K562 (cell line): ENCODE data around the gene TP53I3. TPM values are rescaled to one million over a fixed set of nuclear protein-coding genes. Genes with fewer than 3 reads are reported as not detected.

Experiments used
- CBX2 ChIP-seq: fragments of 200-600 bp; sonication (generic); IDR thresholded peaks from one replicate; pipeline ENCODE4 v1.6.1; 2012; ENCODE audit warnings: mild to moderate bottlenecking, low read length, inconsistent platforms; ENCODE audit not compliant: insufficient read depth, poor library complexity, severe bottlenecking
- ETV1 ChIP-seq: fragments of 450-650 bp; conservative IDR thresholded peaks from 2 replicates; pipeline ENCODE4 v1.6.1; 2016; ENCODE audit warnings: missing genetic modification characterization, control low read depth, low read depth, missing compliant biosample characterization
- GABPB2 ChIP-seq: fragments of 250-450 bp; sonication (Bioruptor Pico); conservative IDR thresholded peaks from 2 replicates; pipeline ENCODE4 v1.5.1; 2021; ENCODE audit warnings: mild to moderate bottlenecking
- MTA2 ChIP-seq: fragments of 450-650 bp; IDR thresholded peaks from 2 replicates; pipeline ENCODE4 v1.6.1; 2016; ENCODE audit warnings: low read depth
- NCOA6 ChIP-seq: fragments of 450-650 bp; IDR thresholded peaks from 2 replicates; pipeline ENCODE4 v1.6.1; 2017; ENCODE audit warnings: mild to moderate bottlenecking
- NCOR1 ChIP-seq: fragments of 450-650 bp; IDR thresholded peaks from 2 replicates; pipeline ENCODE4 v1.6.1; 2016; ENCODE audit warnings: mild to moderate bottlenecking, moderate library complexity
- POLR3G ChIP-seq: IDR thresholded peaks from 2 replicates; pipeline ENCODE4 v1.6.1; 2011; ENCODE audit not compliant: insufficient read length, insufficient replicate concordance; ENCODE audit errors: extremely low read depth
- SMARCE1 ChIP-seq: fragments of 450-650 bp; IDR thresholded peaks from 2 replicates; pipeline ENCODE4 v1.7.1; 2016; ENCODE audit warnings: mild to moderate bottlenecking
- TSC22D4 ChIP-seq: fragments of 450-650 bp; IDR thresholded peaks from 2 replicates; pipeline ENCODE4 v1.6.1; 2016; ENCODE audit warnings: missing genetic modification characterization, missing biosample characterization, control low read depth
- ZKSCAN3 ChIP-seq: fragments of 250-450 bp; sonication (Bioruptor Pico); IDR thresholded peaks from 2 replicates; pipeline ENCODE4 v1.4.0; 2020
- polyA plus RNA-seq, 8 experiments: library from polyadenylated mRNA; depleted of rRNA in 4 of 8; stranded (reverse) in 5 of 8; unstranded in 3 of 8; fragments of >200 nt; fragmentation: Nextera tagmentation in 2 of 8; fragmentation: Illumina TruSeq in 1 of 8; extraction: Ambion mirVana in 2 of 8; extraction: Trizol in 1 of 8; gene quantifications; 2 replicates each; pipeline versions ENCODE4 v1.2.1 to v1.2.3, GENCODE V29; 2011 to 2014; ENCODE audit warnings: inconsistent platforms in 1 of 8, missing spikeins in 1 of 8
- total RNA-seq, 7 experiments: library from RNA; depleted of rRNA in 6 of 7; stranded (reverse); fragments of >200 nt in 6 of 7; fragmentation: Illumina TruSeq in 2 of 7; extraction: Trizol in 2 of 7; gene quantifications; 2 replicates each; pipeline versions ENCODE4 v1.2.1 to v1.2.3, GENCODE V29; 2011 to 2021; ENCODE audit warnings: low replicate concordance in 1 of 7
- TF ChIP-seq, protein P1 (sequence below): sonication (generic); formaldehyde crosslinking; IDR thresholded peaks from 2 replicates; pipeline ENCODE4 v1.8.0; 2022; ENCODE audit warnings: mild to moderate bottlenecking, low read depth, missing genetic modification reagents
- TF ChIP-seq, protein P2 (sequence below), 3 experiments: fragments of 200-800 bp in 1 of 3; sonication (Bioruptor generic) in 1 of 3; sonication (generic) in 1 of 3; formaldehyde crosslinking in 1 of 3; IDR thresholded peaks; 2 replicates each; pipeline versions ENCODE4 v1.6.1 to v1.8.0; 2016 to 2022; ENCODE audit warnings: mild to moderate bottlenecking in 2 of 3, missing compliant biosample characterization in 2 of 3, missing genetic modification characterization in 2 of 3, missing genetic modification reagents in 1 of 3
- TF ChIP-seq, protein P3 (sequence below): sonication (generic); formaldehyde crosslinking; IDR thresholded peaks from 2 replicates; pipeline ENCODE4 v1.8.1; 2023; ENCODE audit warnings: mild to moderate bottlenecking, missing genetic modification reagents, moderate library complexity

Gene TP53I3
- total and polyA plus RNA-seq, 9 of the 15 experiments (the other 6 are each of a cell fraction or from before 2014, with no cell fraction given): 0.65 to 9.5 (median 5.6) TPM

DNA sequence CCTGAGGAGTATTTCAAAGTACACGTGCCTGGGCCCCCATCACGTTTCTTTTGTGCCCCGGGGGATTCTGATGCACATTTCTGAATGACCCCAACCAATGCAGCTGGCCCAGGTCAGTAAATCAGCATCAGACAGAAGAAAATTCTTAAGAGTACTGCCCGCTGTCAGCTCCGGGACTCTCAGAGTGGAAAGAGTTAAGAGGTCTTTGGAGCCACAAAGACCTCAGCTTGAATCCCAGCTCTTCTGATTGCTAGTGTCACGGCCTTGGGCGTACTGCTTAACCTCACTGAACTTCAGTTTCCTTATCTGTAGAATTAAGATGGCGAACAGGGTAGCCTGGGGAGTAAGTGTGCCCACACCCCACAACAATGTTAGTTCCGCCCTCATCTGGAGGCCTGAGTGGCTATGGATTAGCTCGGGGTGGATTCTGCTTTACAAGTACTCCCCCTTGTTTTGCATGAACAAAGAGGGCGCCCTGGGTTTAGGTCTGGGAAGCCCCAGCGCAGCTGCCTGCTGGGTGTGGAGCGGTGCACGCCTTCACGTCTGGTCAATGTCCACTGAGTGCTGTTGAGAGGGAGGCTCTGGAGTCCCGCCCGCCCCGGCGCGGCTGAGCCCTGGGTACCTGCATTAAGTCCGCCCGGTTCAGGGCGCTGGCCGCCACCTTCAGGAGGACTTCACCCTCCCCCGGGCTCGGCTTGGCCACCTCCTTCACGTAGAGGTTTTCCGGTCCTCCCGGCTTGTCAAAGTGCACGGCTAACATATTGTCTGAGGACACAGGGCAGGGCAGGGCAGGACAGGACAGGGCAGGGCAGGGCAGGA is 858 bp downstream of the TP53I3 start (continued):
- TF ChIP-seq CBX2 (no peak), NCOA6 (no peak), ZKSCAN3 (CRISPR knock-in tag) (no peak), GABPB2 (CRISPR knock-in tag) (no peak), TSC22D4 (no peak), POLR3G (no peak), ETV1 (tag) (peak; percentile 17; the same call in 1 of the 2 replicates), SMARCE1 (no peak), MTA2 (no peak), NCOR1 (0 out of 2 replicates have a peak, but pooled peaks have one; percentile 23)
- TF ChIP-seq, protein P1, sequence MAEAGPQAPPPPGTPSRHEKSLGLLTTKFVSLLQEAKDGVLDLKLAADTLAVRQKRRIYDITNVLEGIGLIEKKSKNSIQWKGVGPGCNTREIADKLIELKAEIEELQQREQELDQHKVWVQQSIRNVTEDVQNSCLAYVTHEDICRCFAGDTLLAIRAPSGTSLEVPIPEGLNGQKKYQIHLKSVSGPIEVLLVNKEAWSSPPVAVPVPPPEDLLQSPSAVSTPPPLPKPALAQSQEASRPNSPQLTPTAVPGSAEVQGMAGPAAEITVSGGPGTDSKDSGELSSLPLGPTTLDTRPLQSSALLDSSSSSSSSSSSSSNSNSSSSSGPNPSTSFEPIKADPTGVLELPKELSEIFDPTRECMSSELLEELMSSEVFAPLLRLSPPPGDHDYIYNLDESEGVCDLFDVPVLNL (CRISPR knock-in tag): no peak
- TF ChIP-seq, protein P2, sequence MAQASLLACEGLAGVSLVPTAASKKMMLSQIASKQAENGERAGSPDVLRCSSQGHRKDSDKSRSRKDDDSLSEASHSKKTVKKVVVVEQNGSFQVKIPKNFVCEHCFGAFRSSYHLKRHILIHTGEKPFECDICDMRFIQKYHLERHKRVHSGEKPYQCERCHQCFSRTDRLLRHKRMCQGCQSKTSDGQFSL (CRISPR knock-in tag; IDR thresholded peaks at IDR 0.05): no peak
- TF ChIP-seq, protein P2 (tag; IDR thresholded peaks at IDR 0.05): no peak
- TF ChIP-seq, protein P3, sequence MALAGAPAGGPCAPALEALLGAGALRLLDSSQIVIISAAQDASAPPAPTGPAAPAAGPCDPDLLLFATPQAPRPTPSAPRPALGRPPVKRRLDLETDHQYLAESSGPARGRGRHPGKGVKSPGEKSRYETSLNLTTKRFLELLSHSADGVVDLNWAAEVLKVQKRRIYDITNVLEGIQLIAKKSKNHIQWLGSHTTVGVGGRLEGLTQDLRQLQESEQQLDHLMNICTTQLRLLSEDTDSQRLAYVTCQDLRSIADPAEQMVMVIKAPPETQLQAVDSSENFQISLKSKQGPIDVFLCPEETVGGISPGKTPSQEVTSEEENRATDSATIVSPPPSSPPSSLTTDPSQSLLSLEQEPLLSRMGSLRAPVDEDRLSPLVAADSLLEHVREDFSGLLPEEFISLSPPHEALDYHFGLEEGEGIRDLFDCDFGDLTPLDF (CRISPR knock-in tag): peak; percentile 70; the same call in 1 of the 2 replicates
